ENCODE measurements around the gene PSG5. TPM values are rescaled to one million over a fixed set of nuclear protein-coding genes. Genes with fewer than 3 reads are reported as not detected.
A peak's percentile ranks its signal among the peaks of the same experiment; 100 is the strongest.
"Not testable (repeated sequence)": the region's sequence is repeated elsewhere in the genome, so short reads cannot be mapped to it uniquely, and the experiment has no call there.

PSG5 gene
- total RNA-seq, 2 experiments from 2014 or later: not detected

DNA sequence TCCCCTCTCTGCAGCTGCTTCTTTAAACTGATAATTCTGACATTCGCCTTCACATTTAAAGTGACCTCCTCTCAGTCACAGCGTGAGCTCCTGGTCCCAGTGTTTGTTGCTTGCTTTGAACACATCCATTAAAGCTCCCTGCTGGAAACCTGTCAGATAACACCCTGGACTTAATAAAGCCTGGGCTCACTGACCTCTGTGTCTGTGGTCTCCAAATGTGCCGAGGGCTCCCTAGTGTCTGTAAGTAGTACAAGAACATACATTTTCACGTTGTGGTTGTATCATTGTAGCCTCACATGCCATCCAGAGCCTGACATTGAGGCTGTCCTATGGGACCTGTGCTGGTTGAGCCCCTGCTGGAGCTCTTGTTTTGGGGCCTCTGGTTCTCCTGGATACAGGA lies 21.7 kb upstream of the PSG5 start:
- no peaks in the 10 kb centered on the region for H3K9me3 Mint-ChIP-seq
- CTCF ChIA-PET: no interaction called here
- POLR2A ChIA-PET: no interaction called here
- no peak overlapping the region for H3K27ac ChIP-seq (ENCODE audit: low read depth in 1 of 2, low read length in 2 of 2)
- H3K27me3 ChIP-seq (ENCODE audit: control insufficient read depth in 1 of 2, insufficient read depth in 2 of 2, low read length in 2 of 2): no peaks in the 10 kb centered on the region
- H3K27me3 Mint-ChIP-seq: peaks cover 29% of the 10 kb centered on the region
- H3K4me1 Mint-ChIP-seq (ENCODE audit: low read depth): no peaks in the 10 kb centered on the region
- no peak overlapping the region for H3K4me3 ChIP-seq (ENCODE audit: low read length)
- no peak for DNase-seq
- no peak overlapping the region for H3K4me3 Mint-ChIP-seq
- intact Hi-C loops (cut with DNase I, micrococcal nuclease): no loop called here
- H3K27ac Mint-ChIP-seq: no peak overlapping the region
- H3K36me3 ChIP-seq (ENCODE audit: insufficient read depth, low read length): no peaks in the 10 kb centered on the region
- ATAC-seq (ENCODE audit: poor library complexity): no peak
- H3K9me3 ChIP-seq (ENCODE audit: control insufficient read depth in 1 of 2, insufficient read depth in 1 of 2, low read length in 2 of 2): no peaks in the 10 kb centered on the region
- TF ChIP-seq CTCF (IDR thresholded peaks at IDR 0.05): no peak
- no peaks in the 10 kb centered on the region for H3K4me1 ChIP-seq (ENCODE audit: insufficient read depth, low read length)
- H3K36me3 Mint-ChIP-seq (ENCODE audit: low read depth): no peaks in the 10 kb centered on the region

- H3K27ac ChIP-seq (ENCODE audit: low read depth in 1 of 2, low read length in 2 of 2); H3K4me1 Mint-ChIP-seq (ENCODE audit: low read depth); H3K4me3 ChIP-seq (ENCODE audit: low read length); H3K4me3 Mint-ChIP-seq; H3K27me3 ChIP-seq (ENCODE audit: control insufficient read depth in 1 of 2, insufficient read depth in 2 of 2, low read length in 2 of 2); H3K9me3 Mint-ChIP-seq; ATAC-seq (ENCODE audit: poor library complexity); CTCF ChIA-PET; H3K9me3 ChIP-seq (ENCODE audit: control insufficient read depth in 1 of 2, insufficient read depth in 1 of 2, low read length in 2 of 2); H3K36me3 Mint-ChIP-seq (ENCODE audit: low read depth); POLR2A ChIA-PET; H3K27ac Mint-ChIP-seq; H3K36me3 ChIP-seq (ENCODE audit: insufficient read depth, low read length); H3K4me1 ChIP-seq (ENCODE audit: insufficient read depth, low read length); intact Hi-C loops (cut with DNase I, micrococcal nuclease): not testable (repeated sequence)
- peak in 4 of 14 experiments; percentile 5 to 46 (median 9) for DNase-seq
- H3K27me3 Mint-ChIP-seq: peaks cover 29% of the 10 kb centered on the region
Observed at GRCh38 chr19:43207174-43207573, 20.8 kb upstream of the PSG5 start.

- H3K27me3 ChIP-seq (ENCODE audit: control insufficient read depth in 1 of 2, insufficient read depth in 2 of 2, low read length in 2 of 2); H3K4me3 Mint-ChIP-seq; H3K4me3 ChIP-seq (ENCODE audit: low read length); H3K4me1 Mint-ChIP-seq (ENCODE audit: low read depth); H3K9me3 Mint-ChIP-seq; DNase-seq; ATAC-seq (ENCODE audit: poor library complexity); intact Hi-C loops (cut with DNase I, micrococcal nuclease); POLR2A ChIA-PET; H3K27ac Mint-ChIP-seq; H3K36me3 ChIP-seq (ENCODE audit: insufficient read depth, low read length); CTCF ChIA-PET; H3K4me1 ChIP-seq (ENCODE audit: insufficient read depth, low read length); H3K27ac ChIP-seq (ENCODE audit: low read depth in 1 of 2, low read length in 2 of 2); H3K9me3 ChIP-seq (ENCODE audit: control insufficient read depth in 1 of 2, insufficient read depth in 1 of 2, low read length in 2 of 2); H3K36me3 Mint-ChIP-seq (ENCODE audit: low read depth): not testable (repeated sequence)
- peaks cover 19% of the 10 kb centered on the region for H3K27me3 Mint-ChIP-seq
Observed at GRCh38 chr19:43205471-43206105, 19.3 kb upstream of the PSG5 start, which contains the start of gene PSG4. TSS of gene PSG4 (minus strand) at chr19:43205638. CDS start at chr19:43205536, 102 bp downstream.

DNA sequence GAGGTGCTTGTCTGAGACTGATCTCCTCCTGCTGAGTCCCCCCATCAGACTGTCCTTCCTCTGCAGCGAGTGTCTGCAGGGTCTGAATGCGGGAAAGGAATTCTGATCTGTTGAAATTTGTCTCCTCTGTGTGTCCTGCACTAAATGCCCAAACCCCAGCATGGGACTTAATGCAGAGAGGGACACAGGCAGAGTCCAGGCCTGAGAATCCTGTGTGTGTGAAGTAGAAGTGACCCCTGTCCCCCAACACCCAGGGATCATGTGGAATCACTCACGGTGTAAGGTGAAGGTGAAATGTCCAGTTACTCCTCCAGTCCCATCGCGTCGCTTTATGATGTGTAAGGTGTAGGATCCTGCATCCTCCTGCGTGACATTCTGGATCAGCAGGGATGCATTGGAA lies 17.3 kb upstream of the PSG5 start:
- intact Hi-C loops (cut with DNase I, micrococcal nuclease): loop anchor here (5.0 kb wide), 2 partner anchors 319 to 441 kb away; no protein-coding TSS in a partner anchor
- POLR2A ChIA-PET; H3K27me3 ChIP-seq (ENCODE audit: control insufficient read depth in 1 of 2, insufficient read depth in 2 of 2, low read length in 2 of 2); H3K36me3 ChIP-seq (ENCODE audit: insufficient read depth, low read length); ATAC-seq (ENCODE audit: poor library complexity); H3K4me1 Mint-ChIP-seq (ENCODE audit: low read depth); CTCF ChIA-PET; H3K9me3 ChIP-seq (ENCODE audit: control insufficient read depth in 1 of 2, insufficient read depth in 1 of 2, low read length in 2 of 2); H3K4me3 Mint-ChIP-seq; H3K27ac Mint-ChIP-seq; DNase-seq; H3K4me3 ChIP-seq (ENCODE audit: low read length); H3K9me3 Mint-ChIP-seq; H3K27ac ChIP-seq (ENCODE audit: low read depth in 1 of 2, low read length in 2 of 2); H3K4me1 ChIP-seq (ENCODE audit: insufficient read depth, low read length); H3K36me3 Mint-ChIP-seq (ENCODE audit: low read depth); H3K27me3 Mint-ChIP-seq: not testable (repeated sequence)

- H3K27me3 Mint-ChIP-seq; H3K9me3 ChIP-seq (ENCODE audit: control insufficient read depth in 1 of 2, insufficient read depth in 1 of 2, low read length in 2 of 2); H3K36me3 ChIP-seq (ENCODE audit: insufficient read depth, low read length); H3K4me1 Mint-ChIP-seq (ENCODE audit: low read depth); H3K4me3 ChIP-seq (ENCODE audit: low read length); H3K27me3 ChIP-seq (ENCODE audit: control insufficient read depth in 1 of 2, insufficient read depth in 2 of 2, low read length in 2 of 2); H3K9me3 Mint-ChIP-seq; CTCF ChIA-PET; H3K27ac Mint-ChIP-seq; H3K27ac ChIP-seq (ENCODE audit: low read depth in 1 of 2, low read length in 2 of 2); H3K4me3 Mint-ChIP-seq; DNase-seq; H3K4me1 ChIP-seq (ENCODE audit: insufficient read depth, low read length); POLR2A ChIA-PET; H3K36me3 Mint-ChIP-seq (ENCODE audit: low read depth); ATAC-seq (ENCODE audit: poor library complexity): not testable (repeated sequence)
- intact Hi-C loops (cut with DNase I, micrococcal nuclease): loop anchor here (5.0 kb wide), 2 partner anchors 320 to 440 kb away; no protein-coding TSS in a partner anchor
Observed at GRCh38 chr19:43201891-43202290, 15.6 kb upstream of the PSG5 start.

- H3K4me1 Mint-ChIP-seq (ENCODE audit: low read depth); H3K27me3 ChIP-seq (ENCODE audit: control insufficient read depth in 1 of 2, insufficient read depth in 2 of 2, low read length in 2 of 2); H3K4me3 ChIP-seq (ENCODE audit: low read length); POLR2A ChIA-PET; H3K27ac Mint-ChIP-seq; H3K9me3 Mint-ChIP-seq; ATAC-seq (ENCODE audit: poor library complexity); DNase-seq; H3K27me3 Mint-ChIP-seq; H3K36me3 Mint-ChIP-seq (ENCODE audit: low read depth); H3K27ac ChIP-seq (ENCODE audit: low read depth in 1 of 2, low read length in 2 of 2); H3K4me1 ChIP-seq (ENCODE audit: insufficient read depth, low read length); CTCF ChIA-PET; H3K36me3 ChIP-seq (ENCODE audit: insufficient read depth, low read length); H3K4me3 Mint-ChIP-seq; H3K9me3 ChIP-seq (ENCODE audit: control insufficient read depth in 1 of 2, insufficient read depth in 1 of 2, low read length in 2 of 2): not testable (repeated sequence)
- intact Hi-C loops (cut with DNase I, micrococcal nuclease): loop anchor here (5.0 kb wide), 2 partner anchors 321 to 439 kb away; no protein-coding TSS in a partner anchor
Observed at GRCh38 chr19:43201337-43201801, 15.0 kb upstream of the PSG5 start.

All from CD4-positive, alpha-beta T cell (primary cell).